H1 (cell line): ENCODE measurements around the gene CYP27C1. TPM values are rescaled to one million over a fixed set of nuclear protein-coding genes. Genes with fewer than 3 reads are reported as not detected.

Experiments
- CTCF ChIA-PET: fragments of 300-600 bp; sonication (Branson Sonifier 250); formaldehyde crosslinking; loops from one replicate; lab custom pipeline; 2021; ENCODE audit not compliant: partially characterized antibody; lab: Charles Lee
- POLR2A ChIA-PET: fragments of 300-600 bp; sonication (Branson Sonifier 250); formaldehyde crosslinking; loops from one replicate; lab custom pipeline; 2021; ENCODE audit warnings: inconsistent platforms; ENCODE audit not compliant: partially characterized antibody; lab: Charles Lee
- DNase-seq, 2 experiments: peaks; one replicate each; pipeline versions ENCODE4 v3.0.0 to v3.0.0-alpha.2; 2010 to 2022; ENCODE audit warnings: low spot score in 2 of 2, low read depth in 1 of 2, mixed read lengths in 1 of 2
- FAIRE-seq: peaks from 2 replicates; lab custom pipeline; 2011; peaks lifted over from hg19 to GRCh38; lab: Jason Lieb, UNC
- H2AFZ ChIP-seq: 2 replicates; pipeline ENCODE4 v1.8.1; 2012; ENCODE audit warnings: low read length, inconsistent platforms
- H2AK5ac ChIP-seq: 2 replicates; pipeline ENCODE4 v1.6.1; 2013; ENCODE audit warnings: low read depth, low read length
- H2BK120ac ChIP-seq: replicated peaks from 2 replicates; pipeline ENCODE3; 2013; ENCODE audit warnings: low read depth, low read length, inconsistent platforms
- H2BK12ac ChIP-seq: 2 replicates; pipeline ENCODE4 v1.6.1; 2013; ENCODE audit warnings: low read depth, low read length
- H2BK15ac ChIP-seq: 2 replicates; pipeline ENCODE4 v1.6.1; 2013; ENCODE audit warnings: low read length
- H2BK20ac ChIP-seq: 2 replicates; pipeline ENCODE4 v1.6.1; 2013; ENCODE audit warnings: low read length
- H2BK5ac ChIP-seq: 2 replicates; pipeline ENCODE4 v1.6.1; 2013; ENCODE audit warnings: low read depth, low read length
- H3K14ac ChIP-seq: 2 replicates; pipeline ENCODE4 v1.6.1; 2013; ENCODE audit warnings: inconsistent platforms; ENCODE audit not compliant: insufficient read length
- H3K18ac ChIP-seq: 2 replicates; pipeline ENCODE4 v1.6.1; 2013; ENCODE audit warnings: low read length; ENCODE audit errors: extremely low read depth
- H3K23ac ChIP-seq: 2 replicates; pipeline ENCODE4 v1.6.1; 2013; ENCODE audit warnings: inconsistent platforms; ENCODE audit not compliant: insufficient read length
- H3K23me2 ChIP-seq: 2 replicates; pipeline ENCODE4 v1.6.1; 2013; ENCODE audit warnings: low read depth, low read length
- H3K27ac ChIP-seq: 2 replicates; pipeline ENCODE4 v1.6.1; 2011; ENCODE audit warnings: low read depth, low read length, inconsistent platforms
- H3K27me3 ChIP-seq, 4 experiments: replicated peaks in 1 of 4; 1 replicate in 1 of 4; 2 replicates in 3 of 4; pipeline versions ENCODE4 v1.6.1 to v1.8.1; 2011 to 2013; ENCODE audit warnings: low read length in 3 of 4, mild to moderate bottlenecking in 3 of 4, inconsistent platforms in 2 of 4, mixed read lengths in 2 of 4, moderate library complexity in 1 of 4; ENCODE audit not compliant: control insufficient read depth in 3 of 4, insufficient read depth in 3 of 4; ENCODE audit errors: extremely low read depth in 1 of 4
- H3K36me3 ChIP-seq, 4 experiments: 2 replicates each; pipeline versions ENCODE4 v1.6.1 to v1.8.1; 2011 to 2013; ENCODE audit warnings: mild to moderate bottlenecking in 4 of 4, low read length in 3 of 4, moderate library complexity in 2 of 4, control low read depth in 1 of 4, inconsistent platforms in 1 of 4; ENCODE audit not compliant: insufficient read depth in 4 of 4, control insufficient read depth in 2 of 4
- H3K4ac ChIP-seq: replicated peaks from 2 replicates; pipeline ENCODE3; 2013; ENCODE audit warnings: low read length, low read depth, mixed read lengths, inconsistent platforms; ENCODE audit not compliant: insufficient read length
- H3K4me1 ChIP-seq, 4 experiments: replicated peaks in 1 of 4; 1 replicate in 1 of 4; 2 replicates in 3 of 4; pipeline versions ENCODE4 v1.6.1 to v1.8.1; 2011 to 2013; ENCODE audit warnings: low read length in 3 of 4, inconsistent platforms in 2 of 4, mixed read lengths in 1 of 4; ENCODE audit not compliant: insufficient read depth in 4 of 4, control insufficient read depth in 3 of 4
- H3K4me2 ChIP-seq, 2 experiments: 2 replicates each; pipeline versions ENCODE4 v1.6.1 to v1.8.1; 2011 to 2013; ENCODE audit warnings: low read depth in 2 of 2, low read length in 2 of 2, control low read depth in 1 of 2, inconsistent platforms in 1 of 2, mild to moderate bottlenecking in 1 of 2; ENCODE audit not compliant: insufficient read depth in 1 of 2
- H3K4me3 ChIP-seq, 4 experiments: fragments of 200-600, 300-600 bp in 1 of 4; sonication (generic), shearing (Covaris generic), sonication (Bioruptor Twin) in 1 of 4; 2 replicates each; pipeline versions ENCODE4 v1.5.1 to v1.8.1; 2011 to 2016; ENCODE audit warnings: low read length in 4 of 4, low read depth in 3 of 4, control low read depth in 2 of 4, inconsistent platforms in 2 of 4, mild to moderate bottlenecking in 2 of 4, mixed read lengths in 1 of 4, moderate library complexity in 1 of 4; ENCODE audit not compliant: insufficient read depth in 2 of 4; ENCODE audit errors: extremely low read depth in 1 of 4
- H3K56ac ChIP-seq: replicated peaks from 2 replicates; pipeline ENCODE3; 2013; ENCODE audit warnings: low read depth, mild to moderate bottlenecking, mixed read lengths, low read length, inconsistent platforms; ENCODE audit not compliant: insufficient read length
- H3K79me1 ChIP-seq: 2 replicates; pipeline ENCODE4 v1.6.1; 2013; ENCODE audit warnings: low read depth, low read length, control low read depth
- H3K79me2 ChIP-seq, 2 experiments: 2 replicates each; pipeline versions ENCODE4 v1.6.1 to v1.8.1; 2012 to 2013; ENCODE audit warnings: low read length in 2 of 2, mild to moderate bottlenecking in 2 of 2, inconsistent platforms in 1 of 2; ENCODE audit not compliant: insufficient read depth in 2 of 2, control insufficient read depth in 1 of 2
- H3K9ac ChIP-seq, 4 experiments: replicated peaks in 1 of 4; 1 replicate in 1 of 4; 2 replicates in 3 of 4; pipeline versions ENCODE4 v1.6.1 to v1.8.1; 2011 to 2013; ENCODE audit warnings: low read depth in 3 of 4, low read length in 3 of 4, control low read depth in 2 of 4, mild to moderate bottlenecking in 2 of 4, moderate library complexity in 2 of 4, inconsistent platforms in 1 of 4; ENCODE audit errors: extremely low read depth in 1 of 4
- H3K9me3 ChIP-seq, 2 experiments: 2 replicates each; pipeline versions ENCODE4 v1.6.1 to v1.8.1; 2012 to 2013; ENCODE audit warnings: mild to moderate bottlenecking in 2 of 2, moderate library complexity in 2 of 2, control low read depth in 1 of 2, inconsistent platforms in 1 of 2, low read depth in 1 of 2, low read length in 1 of 2, mixed read lengths in 1 of 2; ENCODE audit not compliant: insufficient read depth in 2 of 2
- H4K20me1 ChIP-seq, 2 experiments: replicated peaks in 1 of 2; 2 replicates each; pipeline versions ENCODE3 to v1.8.1; 2011 to 2013; ENCODE audit warnings: inconsistent platforms in 2 of 2, low read length in 2 of 2, mild to moderate bottlenecking in 1 of 2; ENCODE audit not compliant: insufficient read depth in 2 of 2, control insufficient read depth in 1 of 2
- H4K5ac ChIP-seq: 2 replicates; pipeline ENCODE4 v1.6.1; 2013; ENCODE audit warnings: low read length, low read depth, mixed read lengths, inconsistent platforms; ENCODE audit not compliant: insufficient read length
- H4K8ac ChIP-seq: 2 replicates; pipeline ENCODE4 v1.8.0; 2013; ENCODE audit warnings: mild to moderate bottlenecking, moderate library complexity, low read length, inconsistent platforms; ENCODE audit not compliant: insufficient read depth; ENCODE audit errors: extremely low read depth
- H4K91ac ChIP-seq: replicated peaks from 2 replicates; pipeline ENCODE3; 2013; ENCODE audit warnings: low read length, mixed read lengths, inconsistent platforms; ENCODE audit not compliant: insufficient read length
- BCL11A ChIP-seq, 2 experiments: IDR thresholded peaks; one replicate each; pipeline ENCODE4 v1.6.1; 2011; ENCODE audit warnings: low read depth in 2 of 2, low read length in 2 of 2, mild to moderate bottlenecking in 2 of 2
- CREB1 ChIP-seq: IDR thresholded peaks from 2 replicates; pipeline ENCODE4 v1.6.1; 2012; ENCODE audit warnings: inconsistent platforms
- EGR1 ChIP-seq: IDR thresholded peaks from 2 replicates; pipeline ENCODE4 v1.6.1; 2011; ENCODE audit warnings: low read depth, low read length, borderline replicate concordance
- KDM5A ChIP-seq: fragments of 200-600 bp; IDR thresholded peaks from 2 replicates; pipeline ENCODE4 v1.7.1; 2012; ENCODE audit warnings: mild to moderate bottlenecking, low read length, inconsistent platforms, mixed read lengths
- POLR2A ChIP-seq, 2 experiments: IDR thresholded peaks; 1 replicate in 1 of 2; 2 replicates in 1 of 2; pipeline ENCODE4 v1.6.1; 2011; ENCODE audit warnings: low read depth in 2 of 2, low read length in 2 of 2, mild to moderate bottlenecking in 2 of 2; ENCODE audit errors: control extremely low read depth in 1 of 2
- POLR2AphosphoS5 ChIP-seq: IDR thresholded peaks from 2 replicates; pipeline ENCODE4 v1.6.1; 2011; ENCODE audit warnings: low read depth, low read length
- POU5F1 ChIP-seq: IDR thresholded peaks from 2 replicates; pipeline ENCODE4 v1.6.1; 2011; ENCODE audit warnings: low read depth, mild to moderate bottlenecking, low read length, moderate library complexity
- RBBP5 ChIP-seq: IDR thresholded peaks from 2 replicates; pipeline ENCODE4 v1.7.1; 2012; ENCODE audit warnings: low read depth, mild to moderate bottlenecking, inconsistent platforms, low read length, moderate library complexity, borderline replicate concordance
- SP1 ChIP-seq: IDR thresholded peaks from 2 replicates; pipeline ENCODE4 v1.6.1; 2011; ENCODE audit warnings: low read depth, low read length
- TBP ChIP-seq: IDR thresholded peaks from 2 replicates; pipeline ENCODE4 v1.6.1; 2011; ENCODE audit warnings: low read depth, low read length, improper control_type of control experiment
- WGBS, 2 experiments: shearing (Covaris generic) in 1 of 2; methylation state at CpG; one replicate each; pipeline versions ENCODE4 v1.1.6 to v1.1.7; 2013 to 2015; ENCODE audit warnings: low lambda C conversion rate in 2 of 2, mixed read lengths in 2 of 2, inconsistent platforms in 1 of 2, low coverage in 1 of 2, missing lambda C conversion rate in 1 of 2; ENCODE audit not compliant: insufficient replicate concordance in 2 of 2, insufficient coverage in 1 of 2, insufficient read length in 1 of 2; ENCODE audit errors: extremely low coverage in 1 of 2, missing lambda C conversion rate in 1 of 2; 5-methylcytosine and 5-hydroxymethylcytosine counted together
- polyA plus RNA-seq, 7 experiments: library from polyadenylated mRNA; depleted of rRNA in 3 of 7; stranded (reverse) in 5 of 7; unstranded in 2 of 7; fragments of >200 nt in 5 of 7; fragments of 200-250 nt in 2 of 7; gene quantifications; 1 replicate in 5 of 7; 2 replicates in 1 of 7; 4 replicates in 1 of 7; pipeline versions ENCODE4 v1.2.1 to v1.2.3, GENCODE V29; 2011 to 2013; ENCODE audit warnings: missing spikeins in 2 of 7, mixed read lengths in 2 of 7
- total RNA-seq: library from RNA; stranded (reverse); fragmentation: NEBNext Ultra II Directional; extraction: Animal tissue kit (Norgen Biotek cat#: 25700); gene quantifications from 2 replicates; pipeline ENCODE4 v1.2.1, GENCODE V29; 2021

The CYP27C1 gene
- total and polyA plus RNA-seq, 2 of the 8 experiments (the other 6 are each of a cell fraction or from before 2014, with no cell fraction given) = 1.3 to 3.2 TPM

- H3K23ac ChIP-seq = no peak overlapping the region
- no peak overlapping the region for H2AFZ ChIP-seq
- TF ChIP-seq POLR2A (IDR thresholded peaks at IDR 0.05; ENCODE audit: control extremely low read depth in 1 of 2, low read depth in 2 of 2, low read length in 2 of 2) (no peak), KDM5A (no peak), POU5F1 (no peak), BCL11A (IDR thresholded peaks at IDR 0.05; ENCODE audit: low read depth in 2 of 2, low read length in 2 of 2) (no peak), TBP (no peak), CREB1 (no peak), EGR1 (no peak), SP1 (no peak), RBBP5 (no peak), POLR2AphosphoS5 (no peak)
- H3K9ac ChIP-seq = no peak overlapping the region
- H2BK120ac ChIP-seq = no peak overlapping the region
- no peak overlapping the region for H2BK20ac ChIP-seq
- CTCF ChIA-PET = interaction anchor here (0.8 to 3.8 kb wide), 7 partner anchors 11 to 103 kb away, joined by 3 to 11 read pairs (median 4); no protein-coding TSS in a partner anchor
- no peak overlapping the region for H2BK12ac ChIP-seq
- no peak overlapping the region for H3K4me2 ChIP-seq
- no peak overlapping the region for H4K5ac ChIP-seq
- H3K79me1 ChIP-seq = no peaks in the 10 kb centered on the region
- no peaks in the 10 kb centered on the region for H3K36me3 ChIP-seq
- no peaks in the 10 kb centered on the region for H3K27me3 ChIP-seq
- no peaks in the 10 kb centered on the region for H4K20me1 ChIP-seq
- DNase-seq = no peak
- H3K4ac ChIP-seq = no peak overlapping the region
- H3K23me2 ChIP-seq = no peaks in the 10 kb centered on the region
- H3K4me3 ChIP-seq = no peak overlapping the region
- no peak overlapping the region for H2BK5ac ChIP-seq
- H3K27ac ChIP-seq = no peak overlapping the region
- H4K8ac ChIP-seq = no peak overlapping the region
- H3K14ac ChIP-seq = no peak overlapping the region
- no peak overlapping the region for H3K56ac ChIP-seq
- no peak overlapping the region for H3K18ac ChIP-seq
- H3K79me2 ChIP-seq = no peaks in the 10 kb centered on the region
- no peak overlapping the region for H4K91ac ChIP-seq
- peaks cover 0 to 2% (median 1%) of the 10 kb centered on the region in 4 experiments; a peak in 4 of 7 replicates for H3K4me1 ChIP-seq
- 85% methylated on average over 10 of the region's 10 CpGs; no CpG with 5 or more reads in 1 of the 2 experiments for WGBS, 2 experiments
- POLR2A ChIA-PET = interaction anchor here (1.3 kb wide), 1 partner anchor 103 kb away, joined by 4 read pairs; no protein-coding TSS in a partner anchor
- no peak overlapping the region for H2BK15ac ChIP-seq
- no peak for FAIRE-seq
- H3K9me3 ChIP-seq = no peaks in the 10 kb centered on the region
- H2AK5ac ChIP-seq = no peak overlapping the region
Observed at GRCh38 chr2:127170452-127171197, 49.5 kb downstream of the CYP27C1 start.
